ENCODE measurements around the gene MIX23. TPM values are rescaled to one million over a fixed set of nuclear protein-coding genes. Genes with fewer than 3 reads are reported as not detected.
A peak's percentile ranks its signal among the peaks of the same experiment; 100 is the strongest.

The MIX23 gene
- total RNA-seq, 1 experiment from 2014 or later: 80.6 TPM

GRCh38 chr3:122357828-122358702 is 25.0 kb downstream of the MIX23 start:
- Histone ChIP-seq H4K91ac (ENCODE audit: insufficient read length, low read depth, low read length) (no peak overlapping the region), H4K5ac (ENCODE audit: insufficient read length, low read depth, low read length) (no peak overlapping the region), H3K79me2 (ENCODE audit: insufficient read depth, low read length) (no peaks in the 10 kb centered on the region), H3K56ac (ENCODE audit: insufficient read length, low read depth, low read length) (no peak overlapping the region), H4K8ac (replicated peaks; ENCODE audit: insufficient read length, low read depth, low read length) (no peak overlapping the region), H2BK12ac (ENCODE audit: insufficient read length, low read depth, low read length) (no peak overlapping the region), H2BK15ac (ENCODE audit: low read depth, low read length) (no peak overlapping the region), H3K18ac (ENCODE audit: insufficient read length, low read depth, low read length) (no peak overlapping the region), H3K27me3 (ENCODE audit: insufficient read depth, low read length) (no peaks in the 10 kb centered on the region), H2BK120ac (ENCODE audit: low read depth, low read length, poor library complexity, severe bottlenecking) (no peak overlapping the region), H3K23ac (ENCODE audit: insufficient read length, low read depth, low read length) (no peak overlapping the region), H3K79me1 (ENCODE audit: insufficient read depth, low read depth, low read length, poor library complexity, severe bottlenecking) (no peaks in the 10 kb centered on the region), H3K4me2 (ENCODE audit: insufficient read depth, insufficient read length, low read length) (no peak overlapping the region), H3K9me3 (ENCODE audit: control insufficient read depth, low read depth, low read length) (no peaks in the 10 kb centered on the region), H3K23me2 (ENCODE audit: insufficient read length, low read depth, low read length, poor library complexity, severe bottlenecking) (no peaks in the 10 kb centered on the region), H3K9ac (ENCODE audit: extremely low read depth, insufficient read length, low read length) (no peak overlapping the region), H3K14ac (ENCODE audit: insufficient read depth, low read length) (no peak overlapping the region), H2AFZ (ENCODE audit: low read length) (no peak overlapping the region), H2BK20ac (ENCODE audit: low read depth, low read length, poor library complexity, severe bottlenecking) (no peak overlapping the region), H3T11ph (ENCODE audit: low read length) (no peak overlapping the region), H4K20me1 (ENCODE audit: control insufficient read depth, insufficient read depth, insufficient read length) (no peaks in the 10 kb centered on the region), H3K27ac (ENCODE audit: insufficient read length, low read depth, low read length) (no peak overlapping the region), H3K4me1 (ENCODE audit: insufficient read depth, low read length) (no peaks in the 10 kb centered on the region), H3K4ac (ENCODE audit: low read depth, low read length) (no peak overlapping the region), H2BK5ac (ENCODE audit: insufficient read length, low read length) (no peak overlapping the region), H2AK5ac (ENCODE audit: insufficient read length, low read length) (no peak overlapping the region)
- H3K9me3 Mint-ChIP-seq: no peaks in the 10 kb centered on the region
- no peak for TF ChIP-seq CTCF (conservative IDR thresholded peaks at IDR 0.05)
- no peak for DNase-seq
- 0 out of 7 replicates have a peak overlapping the region, but pooled peaks of 1 of the 3 experiments have one; percentile 22 for H3K27ac Mint-ChIP-seq
- no CpG with 5 or more reads among the region's 2 CpGs for WGBS (ENCODE audit: extremely low coverage, insufficient read length, low lambda C conversion rate)
- H3K4me1 Mint-ChIP-seq: peaks cover 0 to 2% of the 10 kb centered on the region in 2 experiments; a peak in 1 of 4 replicates
- peaks cover 5 to 31% (median 25%) of the 10 kb centered on the region in 3 experiments; a peak in 6 of 7 replicates for H3K36me3 Mint-ChIP-seq (ENCODE audit: insufficient read depth in 1 of 3, low read depth in 3 of 3)
- no peak overlapping the region for H3K4me3 Mint-ChIP-seq
- H3K27me3 Mint-ChIP-seq (ENCODE audit: low read depth): no peaks in the 10 kb centered on the region
